HepG2 (cell line): ENCODE results near the gene RHBDL1. TPM values are rescaled to one million over a fixed set of nuclear protein-coding genes. Genes with fewer than 3 reads are reported as not detected.

Source experiments
- ATRX ChIP-seq: sonication (generic); formaldehyde crosslinking; IDR thresholded peaks from 2 replicates; pipeline ENCODE4 v1.4.0; 2020; ENCODE audit warnings: missing genetic modification reagents, borderline replicate concordance
- BORCS8-MEF2B ChIP-seq: sonication (generic); formaldehyde crosslinking; IDR thresholded peaks from 2 replicates; pipeline ENCODE4 v1.8.0; 2022; ENCODE audit warnings: mild to moderate bottlenecking, missing genetic modification reagents
- CC2D1A ChIP-seq: sonication (generic); formaldehyde crosslinking; IDR thresholded peaks from 2 replicates; pipeline ENCODE4 v1.8.1; 2023; ENCODE audit warnings: mild to moderate bottlenecking, missing genetic modification reagents
- JUN ChIP-seq: sonication (generic); formaldehyde crosslinking; IDR thresholded peaks from 2 replicates; pipeline ENCODE4 v1.4.0; 2020; ENCODE audit warnings: mild to moderate bottlenecking, missing genetic modification reagents
- MATR3 ChIP-seq: sonication (generic); formaldehyde crosslinking; IDR thresholded peaks from 2 replicates; pipeline ENCODE4 v1.4.0; 2020; ENCODE audit warnings: missing genetic modification reagents
- MEIS2 ChIP-seq: sonication (generic); formaldehyde crosslinking; IDR thresholded peaks from 2 replicates; pipeline ENCODE4 v1.9.0; 2021; ENCODE audit warnings: mild to moderate bottlenecking, missing genetic modification reagents
- MXI1 ChIP-seq: IDR thresholded peaks from 3 replicates; pipeline ENCODE4 v1.6.1; 2012; ENCODE audit warnings: low read depth, low read length, inconsistent platforms, borderline replicate concordance
- MYC ChIP-seq: sonication (generic); formaldehyde crosslinking; IDR thresholded peaks from 2 replicates; pipeline ENCODE4 v1.9.0; 2021; ENCODE audit warnings: missing genetic modification reagents, borderline replicate concordance
- RARA ChIP-seq: IDR thresholded peaks from 2 replicates; pipeline ENCODE4 v1.6.1; 2016; ENCODE audit warnings: missing genetic modification reagents, missing compliant biosample characterization
- RORA ChIP-seq: sonication (generic); formaldehyde crosslinking; IDR thresholded peaks from 2 replicates; pipeline ENCODE4 v1.5.0; 2020; ENCODE audit warnings: mild to moderate bottlenecking, missing genetic modification reagents, moderate library complexity
- SKI ChIP-seq: fragments of 450-650 bp; IDR thresholded peaks from one replicate; pipeline ENCODE4 v1.6.1; 2018; ENCODE audit warnings: mild to moderate bottlenecking; ENCODE audit not compliant: partially characterized antibody
- SOX13 ChIP-seq, 3 experiments: fragments of 450-650 bp in 1 of 3; sonication (generic) in 1 of 3; formaldehyde crosslinking in 1 of 3; IDR thresholded peaks in 2 of 3; conservative IDR thresholded peaks in 1 of 3; 2 replicates each; pipeline versions ENCODE4 v1.5.0 to v1.6.1; 2016 to 2020; ENCODE audit warnings: antibody characterized with exemption in 1 of 3, mild to moderate bottlenecking in 1 of 3, missing compliant biosample characterization in 1 of 3, missing genetic modification reagents in 1 of 3, moderate library complexity in 1 of 3
- TBP ChIP-seq: sonication (generic); formaldehyde crosslinking; IDR thresholded peaks from 2 replicates; pipeline ENCODE4 v1.5.0; 2020; ENCODE audit warnings: missing genetic modification reagents
- ZBTB1 ChIP-seq: sonication (generic); formaldehyde crosslinking; IDR thresholded peaks from 2 replicates; pipeline ENCODE4 v1.4.0; 2020; ENCODE audit warnings: missing genetic modification reagents, borderline replicate concordance
- ZNF101 ChIP-seq: sonication (generic); formaldehyde crosslinking; IDR thresholded peaks from 2 replicates; pipeline ENCODE4 v1.4.0; 2020; ENCODE audit warnings: mild to moderate bottlenecking, low read depth, missing genetic modification reagents, borderline replicate concordance
- ZNF577 ChIP-seq: sonication (generic); formaldehyde crosslinking; IDR thresholded peaks from 2 replicates; pipeline ENCODE4 v1.4.0; 2020; ENCODE audit warnings: mild to moderate bottlenecking, low read depth, missing genetic modification reagents, borderline replicate concordance
- ZNF724P ChIP-seq: sonication (generic); formaldehyde crosslinking; IDR thresholded peaks from 2 replicates; pipeline ENCODE4 v1.8.0; 2022; ENCODE audit warnings: missing genetic modification reagents, borderline replicate concordance
- ZNF841 ChIP-seq: sonication (generic); formaldehyde crosslinking; IDR thresholded peaks from 2 replicates; pipeline ENCODE4 v1.8.1; 2023; ENCODE audit warnings: missing genetic modification reagents, borderline replicate concordance
- ZNF878 ChIP-seq: sonication (generic); formaldehyde crosslinking; IDR thresholded peaks from 2 replicates; pipeline ENCODE4 v1.8.1; 2023; ENCODE audit warnings: mild to moderate bottlenecking, missing genetic modification reagents, moderate library complexity
- polyA plus RNA-seq, 8 experiments: library from polyadenylated mRNA; depleted of rRNA in 3 of 8; stranded (reverse) in 7 of 8; unstranded in 1 of 8; fragments of >200 nt; fragmentation: Illumina TruSeq in 4 of 8; extraction: Trizol in 4 of 8; gene quantifications; 2 replicates each; pipeline versions ENCODE4 v1.2.1 to v1.2.3, GENCODE V29; 2011 to 2016; ENCODE audit warnings: low read depth in 4 of 8, missing spikeins in 1 of 8, mixed read lengths in 1 of 8; ENCODE audit not compliant: insufficient read depth in 1 of 8
- total RNA-seq, 5 experiments: library from RNA; depleted of rRNA; stranded (reverse); fragments of >200 nt; fragmentation: Illumina TruSeq; extraction: Trizol; gene quantifications; 2 replicates each; pipeline ENCODE4 v1.2.3, GENCODE V29; 2016; ENCODE audit warnings: low read depth in 1 of 5
- TF ChIP-seq, protein P1 (sequence below): sonication (generic); formaldehyde crosslinking; IDR thresholded peaks from 2 replicates; pipeline ENCODE4 v1.5.0; 2020; ENCODE audit warnings: mild to moderate bottlenecking, missing genetic modification reagents, moderate library complexity
- TF ChIP-seq, protein P2 (sequence below): sonication (generic); formaldehyde crosslinking; IDR thresholded peaks from 2 replicates; pipeline ENCODE4 v1.8.1; 2023; ENCODE audit warnings: mild to moderate bottlenecking, inconsistent platforms, moderate library complexity, missing genetic modification reagents, borderline replicate concordance
- TF ChIP-seq, protein P3 (sequence below): sonication (generic); formaldehyde crosslinking; IDR thresholded peaks from 2 replicates; pipeline ENCODE4 v1.4.0; 2020; ENCODE audit warnings: missing genetic modification reagents, borderline replicate concordance
- TF ChIP-seq, protein P4 (sequence below): sonication (generic); formaldehyde crosslinking; IDR thresholded peaks from 2 replicates; pipeline ENCODE4 v1.5.0; 2020; ENCODE audit warnings: missing genetic modification reagents, mild to moderate bottlenecking, borderline replicate concordance

Gene RHBDL1
- total and polyA plus RNA-seq, 2 of the 13 experiments (the other 11 are each of a cell fraction or from before 2014, with no cell fraction given): 1.8 to 3.8 TPM

DNA sequence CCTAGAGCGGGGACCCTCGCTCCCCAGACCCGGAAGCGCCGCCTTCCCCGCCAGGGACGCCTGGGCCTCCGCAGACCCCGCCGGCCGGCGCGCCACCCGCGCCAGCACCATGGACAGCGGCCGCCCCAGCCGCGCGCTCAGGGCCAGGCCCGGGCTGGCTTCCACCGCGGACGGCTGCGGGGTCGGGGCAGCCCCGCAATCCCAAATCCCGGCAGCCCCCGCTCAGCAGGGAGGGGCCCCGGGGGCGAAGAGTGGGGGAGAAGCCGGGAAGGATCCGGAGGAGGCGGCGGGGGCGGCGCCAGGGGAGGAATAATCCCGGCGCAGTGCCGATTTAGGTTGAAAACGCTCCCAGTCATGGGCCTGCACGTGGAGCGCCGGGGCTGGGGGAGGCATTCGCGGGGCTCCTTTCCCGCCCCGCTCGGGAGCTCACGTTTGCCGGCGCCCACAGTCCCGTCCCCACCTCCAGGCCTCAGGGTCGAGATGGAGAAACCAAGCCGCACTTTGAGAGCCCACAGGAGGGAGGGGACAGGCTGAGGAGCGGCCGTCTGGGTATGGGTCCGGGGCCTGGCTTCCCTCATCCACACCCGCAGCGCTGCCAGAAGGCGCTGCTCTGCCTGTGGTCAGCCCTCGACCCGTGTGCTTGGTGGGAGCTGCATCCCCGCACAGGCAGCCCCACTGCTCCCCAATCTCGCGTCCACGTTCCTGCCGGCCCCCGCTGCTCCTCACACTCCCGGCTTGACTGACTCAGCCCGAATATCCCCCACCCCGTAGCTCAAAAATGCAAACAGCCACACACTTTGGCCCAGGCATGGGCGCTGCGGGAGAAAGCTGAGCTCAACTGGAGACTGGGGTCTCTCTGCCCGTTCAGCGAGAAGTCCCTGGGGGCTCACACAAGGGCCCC is 25.5 kb downstream of the RHBDL1 start (continued):
- TF ChIP-seq, protein P1, sequence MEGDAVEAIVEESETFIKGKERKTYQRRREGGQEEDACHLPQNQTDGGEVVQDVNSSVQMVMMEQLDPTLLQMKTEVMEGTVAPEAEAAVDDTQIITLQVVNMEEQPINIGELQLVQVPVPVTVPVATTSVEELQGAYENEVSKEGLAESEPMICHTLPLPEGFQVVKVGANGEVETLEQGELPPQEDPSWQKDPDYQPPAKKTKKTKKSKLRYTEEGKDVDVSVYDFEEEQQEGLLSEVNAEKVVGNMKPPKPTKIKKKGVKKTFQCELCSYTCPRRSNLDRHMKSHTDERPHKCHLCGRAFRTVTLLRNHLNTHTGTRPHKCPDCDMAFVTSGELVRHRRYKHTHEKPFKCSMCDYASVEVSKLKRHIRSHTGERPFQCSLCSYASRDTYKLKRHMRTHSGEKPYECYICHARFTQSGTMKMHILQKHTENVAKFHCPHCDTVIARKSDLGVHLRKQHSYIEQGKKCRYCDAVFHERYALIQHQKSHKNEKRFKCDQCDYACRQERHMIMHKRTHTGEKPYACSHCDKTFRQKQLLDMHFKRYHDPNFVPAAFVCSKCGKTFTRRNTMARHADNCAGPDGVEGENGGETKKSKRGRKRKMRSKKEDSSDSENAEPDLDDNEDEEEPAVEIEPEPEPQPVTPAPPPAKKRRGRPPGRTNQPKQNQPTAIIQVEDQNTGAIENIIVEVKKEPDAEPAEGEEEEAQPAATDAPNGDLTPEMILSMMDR (CRISPR knock-in tag): no peak
- no peak for TF ChIP-seq RORA (CRISPR knock-in tag)
- TF ChIP-seq, protein P2, sequence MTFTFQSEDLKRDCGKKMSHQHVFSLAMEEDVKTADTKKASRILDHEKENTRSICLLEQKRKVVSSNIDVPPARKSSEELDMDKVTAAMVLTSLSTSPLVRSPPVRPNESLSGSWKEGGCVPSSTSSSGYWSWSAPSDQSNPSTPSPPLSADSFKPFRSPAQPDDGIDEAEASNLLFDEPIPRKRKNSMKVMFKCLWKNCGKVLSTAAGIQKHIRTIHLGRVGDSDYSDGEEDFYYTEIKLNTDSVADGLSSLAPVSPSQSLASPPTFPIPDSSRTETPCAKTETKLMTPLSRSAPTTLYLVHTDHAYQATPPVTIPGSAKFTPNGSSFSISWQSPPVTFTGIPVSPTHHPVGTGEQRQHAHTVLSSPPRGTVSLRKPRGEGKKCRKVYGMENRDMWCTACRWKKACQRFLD (CRISPR knock-in tag): 0 out of 2 replicates have a peak, but pooled peaks have one; percentile 68
- peak; percentile 91 for TF ChIP-seq ZNF724P (CRISPR knock-in tag)
- TF ChIP-seq BORCS8-MEF2B (CRISPR knock-in tag): peak; percentile 94
- peak; percentile 58; the same call in 1 of the 3 replicates for TF ChIP-seq MXI1
- TF ChIP-seq, protein P3, sequence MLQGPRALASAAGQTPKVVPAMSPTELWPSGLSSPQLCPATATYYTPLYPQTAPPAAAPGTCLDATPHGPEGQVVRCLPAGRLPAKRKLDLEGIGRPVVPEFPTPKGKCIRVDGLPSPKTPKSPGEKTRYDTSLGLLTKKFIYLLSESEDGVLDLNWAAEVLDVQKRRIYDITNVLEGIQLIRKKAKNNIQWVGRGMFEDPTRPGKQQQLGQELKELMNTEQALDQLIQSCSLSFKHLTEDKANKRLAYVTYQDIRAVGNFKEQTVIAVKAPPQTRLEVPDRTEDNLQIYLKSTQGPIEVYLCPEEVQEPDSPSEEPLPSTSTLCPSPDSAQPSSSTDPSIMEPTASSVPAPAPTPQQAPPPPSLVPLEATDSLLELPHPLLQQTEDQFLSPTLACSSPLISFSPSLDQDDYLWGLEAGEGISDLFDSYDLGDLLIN (CRISPR knock-in tag): no peak
- TF ChIP-seq MEIS2 (CRISPR knock-in tag): peak; percentile 92
- TF ChIP-seq ATRX (CRISPR knock-in tag): no peak
- no peak for TF ChIP-seq TBP
- no peak for TF ChIP-seq ZNF101 (CRISPR knock-in tag)
- TF ChIP-seq MYC: peak; percentile 51; the same call in 1 of the 2 replicates
- TF ChIP-seq, protein P4, sequence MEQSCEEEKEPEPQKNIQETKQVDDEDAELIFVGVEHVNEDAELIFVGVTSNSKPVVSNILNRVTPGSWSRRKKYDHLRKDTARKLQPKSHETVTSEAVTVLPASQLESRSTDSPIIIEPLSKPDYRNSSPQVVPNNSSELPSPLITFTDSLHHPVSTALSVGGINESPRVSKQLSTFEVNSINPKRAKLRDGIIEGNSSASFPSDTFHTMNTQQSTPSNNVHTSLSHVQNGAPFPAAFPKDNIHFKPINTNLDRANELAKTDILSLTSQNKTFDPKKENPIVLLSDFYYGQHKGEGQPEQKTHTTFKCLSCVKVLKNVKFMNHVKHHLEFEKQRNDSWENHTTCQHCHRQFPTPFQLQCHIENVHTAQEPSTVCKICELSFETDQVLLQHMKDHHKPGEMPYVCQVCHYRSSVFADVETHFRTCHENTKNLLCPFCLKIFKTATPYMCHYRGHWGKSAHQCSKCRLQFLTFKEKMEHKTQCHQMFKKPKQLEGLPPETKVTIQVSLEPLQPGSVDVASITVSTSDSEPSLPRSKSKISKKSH (CRISPR knock-in tag): no peak
- TF ChIP-seq RARA (CRISPR knock-in tag): peak; percentile 29; the same call in 1 of the 2 replicates
- no peak for TF ChIP-seq SKI
- TF ChIP-seq ZBTB1: no peak
- no peak for TF ChIP-seq JUN (CRISPR knock-in tag)
- TF ChIP-seq ZNF577 (CRISPR knock-in tag): no peak
- TF ChIP-seq ZNF841 (CRISPR knock-in tag): peak; percentile 88; the same call in 1 of the 2 replicates
- no peak for TF ChIP-seq SOX13 (IDR thresholded peaks at IDR 0.05)
- TF ChIP-seq SOX13 (CRISPR knock-in tag; conservative IDR thresholded peaks at IDR 0.05 in 1 of 2, IDR thresholded peaks at IDR 0.05 in 1 of 2): no peak
- TF ChIP-seq CC2D1A (CRISPR knock-in tag): no peak
- no peak for TF ChIP-seq MATR3 (CRISPR knock-in tag)
- no peak for TF ChIP-seq ZNF878
